ENCODE measurements around the gene MFNG. TPM values are rescaled to one million over a fixed set of nuclear protein-coding genes. Genes with fewer than 3 reads are reported as not detected.

Gene MFNG
- polyA plus RNA-seq, 1 donor, result 7.3 TPM

- DNase-seq (ENCODE audit: low read depth), result no peak
These were observed 25.4 kb upstream of the MFNG start for GRCh38 chr22:37511395-37512104.

DNA sequence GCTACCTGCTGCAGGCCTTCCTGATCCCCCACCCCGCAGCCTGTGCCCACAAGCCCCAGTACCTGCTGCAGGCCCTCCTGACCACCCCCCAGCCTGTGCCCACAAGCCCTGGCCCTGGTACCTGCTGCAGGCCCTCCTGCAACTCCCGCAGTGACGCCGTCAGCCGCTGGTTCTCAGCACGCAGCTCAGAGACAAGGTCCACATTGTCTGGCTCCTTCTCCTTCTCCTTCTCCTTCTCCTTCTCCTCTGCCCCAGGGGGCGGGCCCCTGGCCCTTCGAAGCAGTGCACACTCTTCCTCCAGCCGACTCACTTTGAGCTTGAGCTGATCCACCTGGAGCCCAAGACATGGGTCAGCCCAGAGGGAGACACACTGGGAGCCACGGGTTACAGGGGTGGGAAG, 23.9 kb upstream of the MFNG start:
- no peak for DNase-seq (ENCODE audit: low read depth)

GRCh38 chr22:37509059-37509860, 23.1 kb upstream of the MFNG start:
- DNase-seq (ENCODE audit: low read depth), result peak; percentile 25

- DNase-seq (ENCODE audit: low read depth), result no peak
These were observed 22.3 kb upstream of the MFNG start for GRCh38 chr22:37508431-37508992.

DNA sequence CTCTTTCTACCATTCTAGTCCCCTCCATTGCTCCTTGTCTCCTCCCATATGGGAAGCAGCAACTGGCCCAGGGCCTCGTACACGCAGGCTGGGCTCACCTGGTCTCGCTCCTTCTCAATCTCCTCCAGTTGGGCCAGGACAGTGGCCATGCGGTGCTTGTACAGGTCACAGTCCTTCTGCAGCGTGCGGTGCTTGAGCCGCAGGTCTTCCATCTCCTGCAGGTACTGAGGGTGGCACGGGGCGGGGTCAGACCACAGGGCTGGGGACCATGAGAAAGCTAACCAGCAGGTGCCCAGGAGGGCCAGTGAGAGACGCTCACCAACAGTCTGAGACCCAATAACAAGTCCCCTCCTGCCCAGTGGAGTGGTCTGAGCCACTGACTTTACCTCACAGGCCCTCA, 21.5 kb upstream of the MFNG start:
- no peak for DNase-seq (ENCODE audit: low read depth)

DNA sequence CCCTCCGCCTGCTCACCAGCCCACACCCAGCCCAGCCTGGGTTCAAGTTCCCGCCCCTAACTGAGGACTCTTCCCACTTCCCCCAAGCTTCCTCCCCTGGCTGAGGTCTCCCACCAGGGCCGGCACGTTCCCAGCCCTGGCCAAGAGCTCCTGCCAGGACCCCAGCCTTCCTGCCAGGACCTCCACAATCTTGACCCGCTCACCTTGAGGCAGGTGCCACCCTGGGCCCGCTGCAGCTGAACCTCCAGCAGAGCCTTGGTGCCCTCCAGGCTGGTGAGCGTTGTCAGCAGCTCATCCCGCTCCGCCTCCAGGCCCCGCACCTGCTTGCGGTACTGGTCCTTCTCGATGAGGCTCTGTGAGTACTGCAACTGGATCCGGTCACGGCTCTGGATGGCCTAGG, 19.8 kb upstream of the MFNG start:
- DNase-seq (ENCODE audit: low read depth), result no peak

DNA sequence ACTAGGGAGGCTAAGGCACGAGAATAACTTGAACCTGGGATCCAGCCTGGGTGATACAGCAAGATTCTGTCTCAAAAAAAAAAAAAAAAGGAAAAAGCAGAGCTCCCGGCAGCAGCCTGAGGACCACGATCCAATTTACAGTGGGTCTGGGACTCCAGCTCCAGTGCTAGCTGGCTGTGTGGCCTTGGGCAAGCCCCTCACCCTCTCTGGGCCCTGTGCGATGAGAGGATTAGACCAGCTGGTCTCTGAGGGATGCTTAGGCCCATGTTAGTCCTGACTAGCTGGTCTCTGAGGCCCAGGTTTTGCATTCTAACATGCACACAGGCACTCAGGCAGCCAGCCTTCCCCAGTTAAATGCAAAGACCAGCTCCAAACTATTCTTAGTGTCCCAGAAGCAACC, 19.4 kb upstream of the MFNG start:
- DNase-seq (ENCODE audit: low read depth), result no peak

DNA sequence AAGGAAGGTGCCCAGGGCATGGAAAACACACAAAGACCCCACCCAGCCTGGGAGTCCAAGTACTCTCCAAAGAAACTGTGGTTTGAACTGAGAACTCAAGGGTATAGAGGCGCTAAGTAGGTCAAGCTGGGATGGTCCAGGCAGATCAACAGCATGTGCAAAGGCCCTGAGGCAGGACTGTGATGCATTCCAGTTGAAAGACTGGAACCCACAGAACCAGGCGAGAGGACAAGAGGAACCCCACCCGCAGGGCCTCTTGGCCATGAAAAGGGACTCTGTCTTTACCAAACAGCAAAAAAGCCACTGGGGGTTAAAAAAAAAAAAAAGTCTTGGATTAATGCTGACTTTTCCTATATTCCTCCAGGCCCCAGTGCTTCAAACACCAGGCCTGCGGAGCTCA, 18.8 kb upstream of the MFNG start:
- DNase-seq (ENCODE audit: low read depth), result no peak

DNA sequence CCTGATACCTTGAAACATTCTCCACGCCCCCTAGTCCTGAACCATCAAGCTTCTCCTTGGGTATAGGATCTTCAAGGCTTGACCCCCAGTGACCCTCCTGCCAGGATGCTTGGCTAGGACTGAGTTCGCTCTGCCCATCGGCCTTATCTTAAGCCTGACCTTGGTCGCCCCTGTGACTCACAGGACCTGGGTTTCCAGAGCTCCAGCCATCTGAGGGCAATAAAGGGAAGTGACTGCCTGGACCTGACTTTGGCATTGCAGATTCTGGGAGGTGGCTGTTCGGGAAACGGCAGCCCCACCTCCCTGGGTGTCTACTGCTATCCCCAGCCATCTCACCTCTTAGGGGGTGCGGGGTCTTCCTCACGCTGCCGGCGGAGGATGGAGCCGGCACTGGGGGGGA, 17.7 kb upstream of the MFNG start:
- no peak for DNase-seq (ENCODE audit: low read depth)

DNA sequence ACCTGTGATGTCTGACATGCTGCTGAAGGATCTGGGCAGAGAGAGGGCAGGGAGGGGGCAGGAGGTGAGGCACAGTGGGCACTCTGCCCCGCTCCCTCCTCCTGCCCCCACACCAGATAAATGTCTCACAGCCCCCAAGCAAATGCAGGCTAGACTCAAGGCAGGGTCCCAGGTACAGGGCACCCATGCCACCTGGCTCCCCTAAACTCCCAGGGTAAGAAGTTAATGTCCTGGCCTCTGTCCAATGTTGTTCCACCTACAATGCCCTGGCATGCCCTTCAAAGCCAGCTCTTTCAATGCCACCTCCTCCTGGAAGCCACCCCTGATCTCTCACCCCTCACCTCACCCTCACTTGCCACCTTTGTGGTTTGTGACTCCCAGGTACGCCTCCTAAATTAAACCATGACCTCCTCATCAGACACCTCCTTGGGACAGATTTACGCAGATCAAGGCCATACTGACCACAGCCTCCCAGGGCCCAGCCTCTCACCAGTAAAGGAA, 17.0 kb upstream of the MFNG start:
- no peak for DNase-seq (ENCODE audit: low read depth)

DNA sequence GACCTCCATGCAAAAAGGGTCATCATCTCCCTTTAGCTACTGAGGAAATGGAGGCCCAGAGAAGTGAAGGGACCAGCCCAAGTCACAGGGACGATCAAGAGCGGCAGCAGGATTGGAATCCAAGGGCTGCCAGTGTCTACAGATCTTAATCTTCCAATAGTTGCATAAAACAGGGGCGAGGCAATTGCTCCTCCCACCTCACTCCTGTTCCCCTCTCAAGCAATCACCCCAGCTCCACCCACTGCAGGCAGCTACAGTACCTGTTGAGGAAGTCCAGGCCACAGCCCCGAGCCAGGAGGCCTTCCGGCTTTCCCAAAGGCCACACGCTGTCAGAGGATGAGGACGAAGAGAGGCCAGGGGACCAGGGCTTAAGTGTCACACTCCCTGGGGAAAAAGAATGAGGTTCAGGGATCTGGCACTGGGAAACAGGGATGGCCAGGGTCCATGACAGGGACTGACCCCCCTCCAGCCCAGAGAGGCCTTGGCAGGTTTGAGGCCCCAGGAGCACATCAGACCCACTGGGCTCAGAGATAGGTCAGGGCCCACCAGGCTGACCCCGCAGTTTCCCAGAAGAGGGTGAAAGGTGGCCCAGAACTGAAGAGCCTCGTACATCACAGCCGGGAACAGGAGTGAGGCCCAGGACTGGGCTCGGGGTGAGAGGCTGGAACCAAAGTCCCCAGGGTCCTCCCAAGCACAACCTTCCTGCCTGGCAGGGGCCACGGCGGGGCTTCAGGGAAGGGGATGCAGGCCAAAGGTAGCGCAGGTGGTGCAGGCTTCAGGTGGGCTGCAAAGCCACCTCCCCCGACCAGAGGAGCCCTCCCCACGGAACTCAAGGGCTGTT, 16.4 kb upstream of the MFNG start:
- DNase-seq (ENCODE audit: low read depth), result no peak

- peak; percentile 52 for DNase-seq (ENCODE audit: low read depth)
These were observed 15.6 kb upstream of the MFNG start for GRCh38 chr22:37501610-37502341.

DNA sequence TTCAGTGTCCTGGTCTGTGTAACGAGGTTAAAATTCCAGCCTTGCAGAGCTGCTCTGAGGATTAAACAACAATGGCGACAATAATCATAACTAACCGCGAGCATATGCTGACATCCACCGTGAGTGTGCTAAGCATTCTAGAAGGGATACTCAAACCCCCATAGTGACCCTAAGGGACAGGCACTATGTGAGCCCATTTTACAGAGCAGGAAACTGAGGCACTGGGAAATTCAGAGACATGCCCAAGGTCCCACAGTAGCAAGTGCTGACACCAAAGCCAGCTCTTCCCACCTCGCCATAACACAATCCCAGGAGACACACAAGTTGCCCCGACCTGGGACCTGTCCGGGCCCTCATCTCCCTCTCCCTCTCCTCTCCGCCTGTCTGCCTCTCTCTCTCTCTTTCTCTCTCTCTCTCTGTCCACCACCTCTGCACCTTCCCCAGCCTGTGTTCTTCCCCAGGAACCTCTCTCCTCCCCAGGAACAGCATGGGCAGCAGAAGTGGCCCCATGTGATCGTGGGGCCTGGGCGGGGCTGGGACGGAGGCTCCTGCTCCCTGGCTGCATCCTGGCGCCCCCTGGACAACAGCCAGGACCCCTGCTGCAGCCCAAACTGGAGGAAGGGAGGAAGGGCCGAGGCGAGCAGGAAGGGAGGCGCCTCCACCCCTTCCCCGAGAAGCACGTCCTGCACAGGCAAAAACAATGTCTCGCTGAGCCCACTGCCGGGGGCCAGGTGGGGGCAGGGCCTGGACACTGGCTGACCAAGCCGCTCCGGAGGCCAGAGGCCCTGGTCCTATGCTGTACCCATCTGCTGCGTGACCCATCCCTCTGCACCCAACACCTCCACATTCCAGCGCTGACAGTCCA, 14.8 kb upstream of the MFNG start:
- no peak for DNase-seq (ENCODE audit: low read depth)

GRCh38 chr22:37499789-37500540, 13.8 kb upstream of the MFNG start:
- DNase-seq (ENCODE audit: low read depth), result no peak

GRCh38 chr22:37499027-37499707, 13.0 kb upstream of the MFNG start:
- no peak for DNase-seq (ENCODE audit: low read depth)

DNA sequence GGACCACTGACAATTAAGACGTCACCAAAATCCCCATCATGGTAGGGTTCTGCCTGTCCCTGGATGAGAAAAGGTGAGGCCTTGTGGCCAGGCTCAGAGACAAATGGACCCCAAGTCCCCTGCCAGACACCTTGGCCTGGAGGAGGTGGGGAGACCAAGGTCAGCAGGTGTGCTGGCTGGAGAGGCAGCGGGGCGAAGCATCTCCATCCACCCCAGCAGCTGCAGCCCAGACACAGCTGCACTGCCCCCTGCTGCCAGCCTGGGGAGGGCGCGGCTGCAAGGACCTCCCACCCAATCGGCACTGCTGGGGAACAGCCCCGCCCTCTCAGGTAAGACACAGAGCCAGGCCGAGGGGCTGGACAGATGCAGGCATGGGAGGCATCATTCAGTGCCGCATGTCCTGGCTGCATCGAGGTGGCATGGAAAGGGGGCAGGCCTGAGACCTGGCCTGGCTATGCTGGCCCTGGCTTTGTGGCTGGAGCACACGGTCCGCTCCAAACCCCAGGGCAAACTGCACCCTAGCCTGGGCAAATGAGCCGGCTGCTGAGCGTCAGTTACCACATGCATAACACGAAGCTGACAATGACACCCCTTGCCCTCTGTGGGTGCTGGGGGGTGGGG, 12.2 kb upstream of the MFNG start:
- DNase-seq (ENCODE audit: low read depth), result no peak

DNA sequence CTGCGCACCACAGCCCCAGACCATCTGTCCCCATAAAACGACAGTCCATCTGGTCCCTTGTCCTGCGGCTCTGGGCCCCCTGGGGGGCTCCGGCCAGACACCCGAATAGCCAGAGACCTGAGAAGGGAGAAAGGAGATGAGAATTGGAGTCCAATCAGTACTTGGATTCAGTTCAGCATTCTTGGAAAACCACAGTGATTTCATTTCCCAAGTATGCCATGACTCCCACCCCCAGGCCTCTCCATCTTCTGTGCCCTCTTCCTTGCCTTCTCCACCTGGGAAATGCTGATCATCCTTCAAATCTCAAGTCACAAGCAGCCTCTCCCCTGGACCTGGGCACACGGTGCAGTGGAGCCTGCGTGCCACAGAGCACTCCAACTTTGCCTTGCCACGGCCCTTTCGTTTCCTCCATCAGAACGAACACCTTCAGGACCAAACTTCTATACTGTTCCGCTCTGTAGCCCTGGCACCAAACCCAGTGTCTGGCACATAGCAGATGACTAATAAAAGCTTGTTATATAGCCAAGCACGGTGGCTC, 10.9 kb upstream of the MFNG start:
- no peak for DNase-seq (ENCODE audit: low read depth)

DNA sequence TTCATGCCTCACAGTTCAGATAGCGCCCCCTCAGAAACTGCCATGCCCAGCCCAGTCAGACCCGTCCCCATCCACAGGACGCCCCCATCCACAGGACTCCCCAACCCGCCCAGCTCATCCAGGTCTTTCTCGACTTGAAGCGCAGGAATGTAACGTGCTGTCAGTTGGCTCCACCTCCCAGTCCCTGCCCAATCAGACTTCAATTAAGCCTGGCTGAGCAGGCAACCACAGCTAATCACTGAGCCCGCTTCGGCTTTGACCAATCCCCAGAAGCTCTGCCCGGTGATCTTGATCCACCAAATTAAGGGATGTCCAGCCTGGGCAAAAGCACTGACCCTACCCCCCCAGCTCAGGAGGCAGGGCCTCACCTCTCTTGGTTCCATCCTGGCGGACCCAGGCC, 10.5 kb upstream of the MFNG start:
- DNase-seq (ENCODE audit: low read depth), result no peak

Data from forelimb muscle (tissue), 1 donor.